H9 (cell line): Measurements from ENCODE around the gene PXDC1. TPM values are rescaled to one million over a fixed set of nuclear protein-coding genes. Genes with fewer than 3 reads are reported as not detected.
"Not testable (repeated sequence)": the region's sequence is repeated elsewhere in the genome, so short reads cannot be mapped to it uniquely, and the experiment has no call there.

Source experiments
- DNase-seq: peaks from one replicate; pipeline ENCODE4 v3.0.0-alpha.2; 2017
- H2AFZ ChIP-seq: one replicate; pipeline ENCODE4 v1.6.1; 2013; ENCODE audit warnings: mild to moderate bottlenecking, low read length, control low read depth, moderate library complexity
- H2AK5ac ChIP-seq: 2 replicates; pipeline ENCODE4 v1.6.1; 2013; ENCODE audit warnings: low read length, control low read depth, mixed read lengths; ENCODE audit not compliant: insufficient read length
- H2BK120ac ChIP-seq: one replicate; pipeline ENCODE4 v1.6.1; 2013; ENCODE audit warnings: low read depth, mild to moderate bottlenecking, low read length, control low read depth, inconsistent platforms; ENCODE audit not compliant: poor library complexity, severe bottlenecking
- H2BK12ac ChIP-seq: 2 replicates; pipeline ENCODE4 v1.6.1; 2013; ENCODE audit warnings: low read length, control low read depth, mixed read lengths, low read depth; ENCODE audit not compliant: insufficient read length
- H2BK15ac ChIP-seq: 2 replicates; pipeline ENCODE4 v1.6.1; 2013; ENCODE audit warnings: low read depth, low read length, control low read depth
- H2BK20ac ChIP-seq: one replicate; pipeline ENCODE4 v1.6.1; 2013; ENCODE audit warnings: low read depth, mild to moderate bottlenecking, low read length, control low read depth, inconsistent platforms; ENCODE audit not compliant: poor library complexity, severe bottlenecking
- H2BK5ac ChIP-seq: 2 replicates; pipeline ENCODE4 v1.6.1; 2013; ENCODE audit warnings: low read length, control low read depth, mixed read lengths; ENCODE audit not compliant: insufficient read length
- H3K14ac ChIP-seq: 2 replicates; pipeline ENCODE4 v1.6.1; 2013; ENCODE audit warnings: low read length, control low read depth; ENCODE audit not compliant: insufficient read depth
- H3K18ac ChIP-seq: 2 replicates; pipeline ENCODE4 v1.6.1; 2013; ENCODE audit warnings: low read depth, mild to moderate bottlenecking, mixed read lengths, low read length, control low read depth; ENCODE audit not compliant: insufficient read length
- H3K23ac ChIP-seq: 2 replicates; pipeline ENCODE4 v1.6.1; 2013; ENCODE audit warnings: low read length, control low read depth, mixed read lengths, low read depth; ENCODE audit not compliant: insufficient read length
- H3K23me2 ChIP-seq: 2 replicates; pipeline ENCODE4 v1.6.1; 2013; ENCODE audit warnings: low read depth, mild to moderate bottlenecking, mixed read lengths, low read length, control low read depth; ENCODE audit not compliant: insufficient read length, poor library complexity, severe bottlenecking
- H3K27ac ChIP-seq: 2 replicates; pipeline ENCODE4 v1.5.1; 2013; ENCODE audit warnings: low read length, control low read depth, mixed read lengths, low read depth; ENCODE audit not compliant: insufficient read length
- H3K27me3 ChIP-seq: 2 replicates; pipeline ENCODE4 v1.6.1; 2013; ENCODE audit warnings: low read length, control low read depth, inconsistent platforms; ENCODE audit not compliant: insufficient read depth
- H3K4ac ChIP-seq: 2 replicates; pipeline ENCODE4 v1.6.1; 2013; ENCODE audit warnings: low read depth, mild to moderate bottlenecking, control low read depth, inconsistent platforms, low read length, moderate library complexity
- H3K4me1 ChIP-seq: 2 replicates; pipeline ENCODE4 v1.6.1; 2013; ENCODE audit warnings: low read length, control low read depth, inconsistent platforms; ENCODE audit not compliant: insufficient read depth
- H3K4me2 ChIP-seq: 2 replicates; pipeline ENCODE4 v1.6.1; 2013; ENCODE audit warnings: low read length, control low read depth, mixed read lengths; ENCODE audit not compliant: insufficient read length, insufficient read depth
- H3K56ac ChIP-seq: 2 replicates; pipeline ENCODE4 v1.6.1; 2013; ENCODE audit warnings: low read depth, mild to moderate bottlenecking, mixed read lengths, low read length, control low read depth; ENCODE audit not compliant: insufficient read length
- H3K79me1 ChIP-seq: 2 replicates; pipeline ENCODE4 v1.6.1; 2013; ENCODE audit warnings: low read depth, mild to moderate bottlenecking, moderate library complexity, low read length, control low read depth, inconsistent platforms; ENCODE audit not compliant: insufficient read depth, poor library complexity, severe bottlenecking
- H3K79me2 ChIP-seq: 2 replicates; pipeline ENCODE4 v1.6.1; 2013; ENCODE audit warnings: low read length, control low read depth, inconsistent platforms; ENCODE audit not compliant: insufficient read depth
- H3K9ac ChIP-seq: 2 replicates; pipeline ENCODE4 v1.6.1; 2013; ENCODE audit warnings: low read length, control low read depth, mixed read lengths; ENCODE audit not compliant: insufficient read length; ENCODE audit errors: extremely low read depth
- H3K9me3 ChIP-seq: one replicate; pipeline ENCODE4 v1.6.1; 2013; ENCODE audit warnings: low read depth, low read length, inconsistent platforms; ENCODE audit not compliant: control insufficient read depth
- H3T11ph ChIP-seq: one replicate; pipeline ENCODE4 v1.6.1; 2013; ENCODE audit warnings: mild to moderate bottlenecking, low read length, control low read depth, inconsistent platforms
- H4K20me1 ChIP-seq: one replicate; pipeline ENCODE4 v1.6.1; 2013; ENCODE audit not compliant: control insufficient read depth, insufficient read length, insufficient read depth
- H4K5ac ChIP-seq: 2 replicates; pipeline ENCODE4 v1.6.1; 2013; ENCODE audit warnings: low read depth, mild to moderate bottlenecking, mixed read lengths, low read length, control low read depth; ENCODE audit not compliant: insufficient read length
- H4K8ac ChIP-seq: replicated peaks from 2 replicates; pipeline ENCODE4 v1.6.1; 2013; ENCODE audit warnings: low read length, control low read depth, mixed read lengths, low read depth; ENCODE audit not compliant: insufficient read length
- H4K91ac ChIP-seq: 2 replicates; pipeline ENCODE4 v1.6.1; 2013; ENCODE audit warnings: low read depth, mild to moderate bottlenecking, moderate library complexity, mixed read lengths, low read length, control low read depth; ENCODE audit not compliant: insufficient read length
- H3K27ac Mint-ChIP-seq, 3 experiments: 2 replicates in 2 of 3; 3 replicates in 1 of 3; pipeline ENCODE4 v1.8.0; 2020 to 2021; ENCODE audit warnings: mixed read lengths in 3 of 3, mild to moderate bottlenecking in 1 of 3, moderate library complexity in 1 of 3
- H3K27me3 Mint-ChIP-seq: 2 replicates; pipeline ENCODE4 v1.8.0; 2021; ENCODE audit warnings: low read depth, mild to moderate bottlenecking, moderate library complexity, mixed read lengths
- H3K36me3 Mint-ChIP-seq, 3 experiments: 2 replicates in 2 of 3; 3 replicates in 1 of 3; pipeline ENCODE4 v1.8.0; 2020 to 2021; ENCODE audit warnings: low read depth in 3 of 3, mixed read lengths in 3 of 3; ENCODE audit not compliant: insufficient read depth in 1 of 3
- H3K4me1 Mint-ChIP-seq, 2 experiments: 2 replicates each; pipeline ENCODE4 v1.8.0; 2020; ENCODE audit warnings: mixed read lengths in 2 of 2
- H3K4me3 Mint-ChIP-seq, 2 experiments: 2 replicates in 1 of 2; 3 replicates in 1 of 2; pipeline ENCODE4 v1.8.0; 2020 to 2021; ENCODE audit warnings: mild to moderate bottlenecking in 2 of 2, mixed read lengths in 2 of 2, moderate library complexity in 1 of 2
- H3K9me3 Mint-ChIP-seq, 2 experiments: 2 replicates in 1 of 2; 3 replicates in 1 of 2; pipeline ENCODE4 v1.8.0; 2020; ENCODE audit warnings: mild to moderate bottlenecking in 2 of 2, mixed read lengths in 2 of 2, moderate library complexity in 1 of 2
- WGBS: extraction: QIAGEN DNeasy Blood & Tissue Kit; methylation state at CpG from one replicate; pipeline ENCODE4 v1.1.7; 2013; ENCODE audit warnings: missing lambda C conversion rate, low lambda C conversion rate, mixed read lengths; ENCODE audit not compliant: insufficient read length; ENCODE audit errors: extremely low coverage; 5-methylcytosine and 5-hydroxymethylcytosine counted together
- total RNA-seq: library from RNA; stranded (reverse); gene quantifications from 2 replicates; pipeline ENCODE4 v1.2.1, GENCODE V29; 2021

The PXDC1 gene
- total RNA-seq, 1 experiment from 2014 or later: 3.1 TPM

GRCh38 chr6:3677351-3677750 is 74.2 kb downstream of the PXDC1 start:
- H3K4ac ChIP-seq, DNase-seq, H2BK12ac ChIP-seq, H3K36me3 Mint-ChIP-seq, H2BK120ac ChIP-seq, H3K4me1 ChIP-seq, H2BK15ac ChIP-seq, H3K4me1 Mint-ChIP-seq, H3K27ac Mint-ChIP-seq, H3K14ac ChIP-seq, H3K27me3 ChIP-seq, H3K9me3 ChIP-seq, H3K27ac ChIP-seq, H2AFZ ChIP-seq, H3K79me2 ChIP-seq, H3K4me2 ChIP-seq, H3K9ac ChIP-seq, H3T11ph ChIP-seq, H4K91ac ChIP-seq, H3K18ac ChIP-seq, H3K56ac ChIP-seq, H2AK5ac ChIP-seq, H4K20me1 ChIP-seq, H4K8ac ChIP-seq, H4K5ac ChIP-seq, H3K79me1 ChIP-seq, H3K23me2 ChIP-seq, H2BK5ac ChIP-seq, H3K4me3 Mint-ChIP-seq, H2BK20ac ChIP-seq, H3K23ac ChIP-seq: not testable (repeated sequence)
- no CpG with 5 or more reads among the region's 1 CpG for WGBS
- H3K9me3 Mint-ChIP-seq: peaks cover 12 to 24% of the 10 kb centered on the region in 2 experiments
- H3K27me3 Mint-ChIP-seq: peaks cover 53% of the 10 kb centered on the region

Other genes starting within 250 kb of the PXDC1 start
- 3.3 and 3.8 TPM in 2 replicates for gene FAM50B, start 97.7 kb upstream of the PXDC1 start, total RNA-seq